HEK293 (cell line): ENCODE results near the gene EVPLL.

Experiments used
- CTCF ChIA-PET: fragments of 350-600 bp; formaldehyde crosslinking; extraction: SDS; loops from one replicate; lab custom pipeline; 2021; ENCODE audit warnings: antibody characterized with exemption; lab: Yijun Ruan, JAX
- POLR2A ChIA-PET: fragments of 300-600 bp; formaldehyde crosslinking; extraction: SDS; loops from one replicate; lab custom pipeline; 2020; ENCODE audit warnings: antibody characterized with exemption, inconsistent platforms; lab: Yijun Ruan, JAX
- H3K27ac ChIP-seq: fragments of 200-500 bp; sonication (Bioruptor generic); 2 replicates; pipeline ENCODE4 v1.5.1; 2014; ENCODE audit warnings: low read depth, low read length, control low read depth, inconsistent platforms; ENCODE audit errors: extremely low read depth
- H3K36me3 ChIP-seq, 2 experiments: fragments of 200-500 bp in 1 of 2; sonication (Bioruptor generic) in 1 of 2; 1 replicate in 1 of 2; 2 replicates in 1 of 2; pipeline ENCODE4 v1.5.1; 2014 to 2017; ENCODE audit warnings: inconsistent platforms in 2 of 2, low read length in 2 of 2; ENCODE audit not compliant: control insufficient read depth in 2 of 2, insufficient read depth in 1 of 2
- H3K4me1 ChIP-seq: fragments of 200-500 bp; sonication (Bioruptor generic); 2 replicates; pipeline ENCODE4 v1.5.1; 2014; ENCODE audit warnings: mild to moderate bottlenecking, low read length, inconsistent platforms; ENCODE audit not compliant: control insufficient read depth, insufficient read depth
- H3K4me3 ChIP-seq: 2 replicates; pipeline ENCODE4 v1.5.1; 2011; ENCODE audit warnings: low read depth, mild to moderate bottlenecking, control low read depth, low read length, moderate library complexity
- H3K9me3 ChIP-seq: fragments of 200-500 bp; sonication (Bioruptor generic); 2 replicates; pipeline ENCODE4 v1.5.1; 2014; ENCODE audit warnings: low read depth, low read length, inconsistent platforms; ENCODE audit not compliant: control insufficient read depth, insufficient read depth
- EGR2 ChIP-seq: fragments of 450-650 bp; formaldehyde crosslinking; IDR thresholded peaks from 2 replicates; pipeline ENCODE4 v1.5.1; 2016; ENCODE audit warnings: low read depth, missing biosample characterization, missing genetic modification characterization
- KLF17 ChIP-seq: fragments of 450-650 bp; formaldehyde crosslinking; IDR thresholded peaks from 2 replicates; pipeline ENCODE4 v1.5.1; 2016; ENCODE audit warnings: missing biosample characterization, missing genetic modification characterization
- PRDM2 ChIP-seq: fragments of 450-650 bp; formaldehyde crosslinking; IDR thresholded peaks from 2 replicates; pipeline ENCODE4 v1.5.1; 2016; ENCODE audit warnings: missing biosample characterization, missing genetic modification characterization, borderline replicate concordance
- SCRT1 ChIP-seq: fragments of 450-650 bp; formaldehyde crosslinking; IDR thresholded peaks from 2 replicates; pipeline ENCODE4 v1.5.1; 2016; ENCODE audit warnings: missing biosample characterization, missing genetic modification characterization, borderline replicate concordance
- SCRT2 ChIP-seq: fragments of 450-650 bp; formaldehyde crosslinking; IDR thresholded peaks from 2 replicates; pipeline ENCODE4 v1.5.1; 2016; ENCODE audit warnings: missing biosample characterization, missing genetic modification characterization
- ZBTB11 ChIP-seq: fragments of 450-650 bp; formaldehyde crosslinking; conservative IDR thresholded peaks from 2 replicates; pipeline ENCODE4 v1.5.1; 2016; ENCODE audit warnings: low read depth, missing biosample characterization, missing genetic modification characterization
- ZBTB17 ChIP-seq: fragments of 450-650 bp; formaldehyde crosslinking; IDR thresholded peaks from 2 replicates; pipeline ENCODE4 v1.5.1; 2016; ENCODE audit warnings: missing biosample characterization, missing genetic modification characterization
- ZBTB48 ChIP-seq: fragments of 450-650 bp; formaldehyde crosslinking; IDR thresholded peaks from 2 replicates; pipeline ENCODE4 v1.5.1; 2016; ENCODE audit warnings: missing biosample characterization, missing genetic modification characterization
- ZEB2 ChIP-seq: fragments of 450-650 bp; formaldehyde crosslinking; IDR thresholded peaks from 2 replicates; pipeline ENCODE4 v1.5.1; 2016; ENCODE audit warnings: missing biosample characterization, missing genetic modification characterization
- ZFHX2 ChIP-seq: fragments of 450-650 bp; formaldehyde crosslinking; conservative IDR thresholded peaks from 2 replicates; pipeline ENCODE4 v1.5.1; 2016; ENCODE audit warnings: missing biosample characterization, missing genetic modification characterization
- ZNF121 ChIP-seq: fragments of 450-650 bp; formaldehyde crosslinking; IDR thresholded peaks from 2 replicates; pipeline ENCODE4 v1.5.1; 2016; ENCODE audit warnings: missing biosample characterization, missing genetic modification characterization
- ZNF2 ChIP-seq: fragments of 450-650 bp; formaldehyde crosslinking; IDR thresholded peaks from 2 replicates; pipeline ENCODE4 v1.5.1; 2016; ENCODE audit warnings: missing biosample characterization, missing genetic modification characterization
- ZNF324 ChIP-seq: fragments of 450-650 bp; formaldehyde crosslinking; IDR thresholded peaks from 2 replicates; pipeline ENCODE4 v1.5.1; 2016; ENCODE audit warnings: missing biosample characterization, missing genetic modification characterization
- ZNF510 ChIP-seq: fragments of 450-650 bp; formaldehyde crosslinking; IDR thresholded peaks from 2 replicates; pipeline ENCODE4 v1.5.1; 2018; ENCODE audit warnings: mild to moderate bottlenecking, missing genetic modification characterization, missing biosample characterization; ENCODE audit not compliant: insufficient replicate concordance
- ZNF548 ChIP-seq: fragments of 450-650 bp; formaldehyde crosslinking; IDR thresholded peaks from 2 replicates; pipeline ENCODE4 v1.5.1; 2016; ENCODE audit warnings: missing biosample characterization, missing genetic modification characterization
- ZNF561 ChIP-seq: fragments of 450-650 bp; IDR thresholded peaks from 2 replicates; pipeline ENCODE4 v1.5.1; 2018; ENCODE audit warnings: missing biosample characterization, missing genetic modification characterization, borderline replicate concordance
- TF ChIP-seq, protein P1 (sequence below): fragments of 450-650 bp; formaldehyde crosslinking; IDR thresholded peaks from 2 replicates; pipeline ENCODE4 v1.5.1; 2017; ENCODE audit warnings: missing biosample characterization, missing genetic modification characterization

EVPLL gene

GRCh38 chr17:18377437-18378204 is at the start of gene EVPLL:
Gene EVPLL, plus strand, starts transcription at chr17:18377778. Its CDS starts 3,160 bp downstream, at chr17:18380938.
- H3K9me3 ChIP-seq = no peaks in the 10 kb centered on the region
- POLR2A ChIA-PET = no interaction called here
- TF ChIP-seq ZEB2 (no peak), SCRT1 (tag by site-specific recombination) (no peak), ZNF548 (tag by site-specific recombination) (no peak), ZNF510 (tag by site-specific recombination) (no peak), ZFHX2 (tag by site-specific recombination) (peak; percentile 38; the same call in 1 of the 2 replicates), PRDM2 (tag by site-specific recombination) (no peak), ZBTB11 (tag by site-specific recombination) (no peak), ZBTB48 (tag by site-specific recombination) (no peak), KLF17 (tag by site-specific recombination) (peak; percentile 51; the same call in 1 of the 2 replicates), EGR2 (tag by site-specific recombination) (peak; percentile 63), ZNF561 (tag by site-specific recombination) (no peak), ZBTB17 (tag by site-specific recombination) (no peak), ZNF121 (tag by site-specific recombination) (no peak), ZNF2 (tag by site-specific recombination) (no peak), SCRT2 (tag by site-specific recombination) (no peak), ZNF324 (no peak)
- TF ChIP-seq, protein P1, sequence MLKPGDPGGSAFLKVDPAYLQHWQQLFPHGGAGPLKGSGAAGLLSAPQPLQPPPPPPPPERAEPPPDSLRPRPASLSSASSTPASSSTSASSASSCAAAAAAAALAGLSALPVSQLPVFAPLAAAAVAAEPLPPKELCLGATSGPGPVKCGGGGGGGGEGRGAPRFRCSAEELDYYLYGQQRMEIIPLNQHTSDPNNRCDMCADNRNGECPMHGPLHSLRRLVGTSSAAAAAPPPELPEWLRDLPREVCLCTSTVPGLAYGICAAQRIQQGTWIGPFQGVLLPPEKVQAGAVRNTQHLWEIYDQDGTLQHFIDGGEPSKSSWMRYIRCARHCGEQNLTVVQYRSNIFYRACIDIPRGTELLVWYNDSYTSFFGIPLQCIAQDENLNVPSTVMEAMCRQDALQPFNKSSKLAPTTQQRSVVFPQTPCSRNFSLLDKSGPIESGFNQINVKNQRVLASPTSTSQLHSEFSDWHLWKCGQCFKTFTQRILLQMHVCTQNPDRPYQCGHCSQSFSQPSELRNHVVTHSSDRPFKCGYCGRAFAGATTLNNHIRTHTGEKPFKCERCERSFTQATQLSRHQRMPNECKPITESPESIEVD (tag by site-specific recombination) = no peak
- H3K27ac ChIP-seq = no peak within 1 kb of the TSS
- H3K4me1 ChIP-seq = no peaks in the 10 kb centered on the region
- no peaks in the 10 kb centered on the region for H3K36me3 ChIP-seq
- no peak within 1 kb of the TSS for H3K4me3 ChIP-seq
- CTCF ChIA-PET = interaction anchor here (0.7 kb wide), 1 partner anchor 154 kb away, joined by 3 read pairs; no protein-coding TSS in a partner anchor
